Mesenteric fat pad (tissue), 1 donor: ENCODE measurements around the gene TSKS. TPM values are rescaled to one million over a fixed set of nuclear protein-coding genes. Genes with fewer than 3 reads are reported as not detected.

Experiments used
- DNase-seq: peaks from one replicate; pipeline ENCODE4 v3.0.0-alpha.2; 2020; ENCODE audit warnings: low spot score
- total RNA-seq: library from RNA; stranded (reverse); fragmentation: NEBNext Ultra II Directional; extraction: Animal tissue kit (Norgen Biotek cat#: 25700); gene quantifications from one replicate; pipeline ENCODE4 v1.2.1, GENCODE V29; 2021
- donor health status: DM: yes; HTN: yes; CAD: no.

TSKS gene
- total RNA-seq, 1 donor from 2014 or later = 1.0 TPM

- no peak for DNase-seq
These were observed 44.6 kb downstream of the TSKS start for GRCh38 chr19:49718511-49718910.

DNA sequence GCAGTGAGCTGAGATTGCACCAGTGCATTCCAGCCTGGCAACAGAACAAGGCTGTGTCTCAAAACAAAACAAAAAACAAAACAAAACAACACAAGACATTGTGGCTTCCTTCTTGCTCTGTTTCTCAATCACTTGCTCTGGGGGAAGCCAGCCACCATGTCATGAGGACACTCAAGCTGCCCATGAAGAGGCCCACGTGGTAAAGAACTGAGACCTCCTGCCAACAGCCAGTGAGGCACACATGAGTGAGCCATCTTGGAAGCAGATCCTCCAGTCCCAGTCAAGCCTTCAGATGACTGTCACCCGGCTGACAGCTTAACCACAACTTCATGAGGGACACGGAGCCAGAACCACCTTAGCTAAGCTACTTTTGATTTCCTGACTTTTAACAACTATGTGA is 47.0 kb downstream of the TSKS start:
- DNase-seq = no peak

DNA sequence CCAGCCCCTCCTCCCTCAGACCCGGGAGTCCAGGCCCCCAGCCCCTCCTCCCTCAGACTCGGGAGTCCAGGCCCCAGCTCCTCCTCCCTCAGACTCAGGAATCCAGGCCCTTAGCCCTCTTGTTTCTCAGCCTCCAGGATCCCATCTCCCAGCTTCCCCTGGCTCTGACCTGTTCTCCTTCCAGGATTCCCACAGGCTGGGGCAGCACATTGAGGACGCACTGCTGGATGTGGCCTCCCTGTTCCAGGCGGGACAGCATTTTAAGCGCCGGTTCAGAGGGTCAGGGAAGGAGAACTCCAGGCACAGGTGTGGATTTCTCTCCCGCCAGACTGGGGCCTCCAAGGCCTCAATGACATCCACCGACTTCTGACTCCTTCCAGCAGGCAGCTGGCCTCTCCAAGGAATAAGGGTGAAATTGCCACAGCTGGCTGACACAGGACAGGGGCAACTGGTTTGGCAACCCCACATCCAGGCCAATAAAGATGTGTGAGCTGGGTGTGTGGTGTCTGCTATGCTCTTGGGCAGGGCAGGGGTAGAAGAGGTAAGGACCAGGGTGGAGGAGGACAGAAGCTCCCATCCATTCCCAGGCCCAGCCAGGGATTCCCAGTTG is 49.8 kb downstream of the TSKS start:
- no peak for DNase-seq

DNA sequence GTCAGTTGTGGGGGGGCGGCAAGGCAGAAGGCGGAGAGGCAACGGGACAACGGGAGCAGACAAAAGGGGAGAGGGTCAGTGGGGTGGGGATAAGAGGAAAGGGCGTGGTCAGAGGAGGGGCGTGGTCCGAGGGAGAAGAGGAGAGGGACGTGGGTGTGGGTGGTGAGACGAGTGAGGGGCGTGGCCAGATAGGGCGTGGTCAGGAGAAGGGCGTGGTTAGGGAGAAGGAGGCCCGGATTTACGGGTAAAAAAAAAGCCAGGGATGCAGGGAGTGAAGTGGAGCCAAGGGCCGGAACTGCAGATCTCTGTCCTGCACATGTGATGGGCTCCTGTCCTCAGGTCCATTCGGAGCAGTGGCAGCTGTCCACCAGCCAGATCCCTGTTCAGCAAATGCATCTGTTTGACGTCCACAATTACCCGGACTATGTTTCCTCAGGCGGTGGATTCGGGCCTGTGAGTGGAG is 50.7 kb downstream of the TSKS start:
- DNase-seq = no peak

DNA sequence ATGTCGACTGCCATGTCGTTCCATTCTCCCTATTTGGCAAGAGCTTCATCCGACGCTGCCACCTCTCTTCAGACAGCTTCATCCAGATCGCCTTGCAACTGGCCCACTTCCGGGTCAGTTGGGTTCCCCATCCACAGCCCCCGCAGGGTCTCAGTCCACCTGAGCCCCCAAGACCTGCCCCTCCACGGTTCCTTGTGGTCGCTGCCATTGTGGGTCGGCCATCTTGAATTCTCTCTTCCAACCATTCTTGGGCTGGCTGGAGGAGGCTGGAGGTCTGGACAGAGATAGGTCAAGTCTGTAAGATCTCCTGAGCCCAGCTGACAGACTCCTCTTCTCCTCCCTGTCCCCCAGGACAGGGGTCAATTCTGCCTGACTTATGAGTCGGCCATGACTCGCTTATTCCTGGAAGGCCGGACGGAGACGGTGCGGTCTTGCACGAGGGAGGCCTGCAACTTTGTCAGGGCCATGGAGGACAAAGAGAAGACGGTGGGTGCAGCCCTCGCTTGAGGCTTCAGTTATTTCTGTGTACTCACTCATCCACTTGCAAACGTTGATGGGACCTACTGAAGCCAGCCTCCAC is 52.6 kb downstream of the TSKS start:
- DNase-seq = no peak

DNA sequence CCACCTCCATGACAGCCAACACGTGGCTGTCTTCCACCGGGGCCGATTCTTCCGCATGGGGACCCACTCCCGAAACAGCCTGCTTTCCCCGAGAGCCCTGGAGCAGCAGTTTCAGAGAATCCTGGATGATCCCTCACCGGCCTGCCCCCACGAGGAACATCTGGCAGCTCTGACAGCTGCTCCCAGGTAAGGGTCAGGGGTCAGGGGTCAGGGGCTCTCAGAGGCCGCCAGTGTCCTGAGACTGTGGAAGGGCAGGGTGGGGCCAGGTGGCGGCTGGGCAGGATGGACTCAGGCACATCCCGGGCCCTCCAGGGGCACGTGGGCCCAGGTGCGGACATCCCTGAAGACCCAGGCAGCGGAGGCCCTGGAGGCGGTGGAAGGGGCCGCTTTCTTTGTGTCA is 57.2 kb downstream of the TSKS start:
- no peak for DNase-seq

DNA sequence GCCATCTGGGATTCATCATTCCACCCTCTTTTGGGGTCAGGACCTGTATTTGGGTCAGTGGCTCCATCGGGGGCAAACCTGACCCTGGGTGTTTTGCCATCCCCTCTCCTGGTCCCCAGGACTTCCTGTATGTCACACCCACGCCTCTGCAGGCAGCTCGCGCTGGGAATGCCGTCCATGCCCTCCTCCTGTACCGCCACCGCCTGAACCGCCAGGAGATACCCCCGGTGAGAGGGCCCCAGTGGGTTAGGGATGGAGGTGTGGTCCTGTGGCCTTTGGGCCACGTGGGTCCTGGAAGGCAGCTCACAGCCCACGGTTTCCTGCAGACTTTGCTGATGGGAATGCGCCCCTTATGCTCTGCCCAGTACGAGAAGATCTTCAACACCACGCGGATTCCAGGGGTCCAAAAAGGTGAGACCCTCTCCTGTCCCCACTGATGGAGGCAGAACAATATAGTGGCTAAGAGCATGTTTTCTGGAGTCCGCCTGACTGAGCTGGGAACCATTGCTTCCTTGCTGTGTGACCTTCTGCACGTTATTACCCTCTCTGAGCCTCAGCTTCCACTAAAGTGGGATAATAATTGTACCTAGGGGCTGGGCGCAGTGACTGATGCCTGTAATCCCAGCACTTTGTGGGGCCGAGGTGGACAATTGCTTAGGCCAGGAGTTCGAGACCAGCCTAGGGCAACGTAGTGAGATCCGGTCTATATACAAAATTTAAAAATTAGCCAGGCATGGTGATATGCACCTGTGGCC is 58.0 kb downstream of the TSKS start:
- no peak for DNase-seq

DNA sequence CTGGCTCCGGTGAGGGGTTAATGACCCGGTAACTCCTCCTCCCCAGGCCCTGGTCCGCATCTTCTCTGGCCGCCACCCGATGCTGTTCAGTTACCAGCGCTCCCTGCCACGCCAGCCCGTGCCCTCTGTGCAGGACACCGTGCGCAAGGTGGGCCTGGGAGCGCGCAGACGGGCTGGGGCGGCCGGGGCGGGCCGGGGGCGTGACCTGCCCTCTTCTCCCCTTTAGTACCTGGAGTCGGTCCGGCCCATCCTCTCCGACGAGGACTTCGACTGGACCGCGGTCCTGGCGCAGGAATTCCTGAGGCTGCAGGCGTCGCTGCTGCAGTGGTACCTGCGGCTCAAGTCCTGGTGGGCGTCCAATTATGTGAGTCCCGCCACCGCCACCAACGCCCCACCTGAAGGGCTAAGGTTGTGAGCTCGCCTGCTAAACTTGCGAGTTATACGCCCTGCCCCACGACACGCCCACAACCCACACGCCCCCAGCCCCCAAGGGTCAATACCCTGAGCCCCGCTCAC is 61.8 kb downstream of the TSKS start:
- DNase-seq = no peak

- no peak for DNase-seq
These were observed 62.5 kb downstream of the TSKS start for GRCh38 chr19:49700563-49700962.

- DNase-seq = no peak
These were observed 63.7 kb downstream of the TSKS start for GRCh38 chr19:49699364-49699763.

- no peak for DNase-seq
These were observed 66.2 kb downstream of the TSKS start for GRCh38 chr19:49696865-49697264.

GRCh38 chr19:49696115-49696514 is 67.0 kb downstream of the TSKS start:
- DNase-seq = no peak

DNA sequence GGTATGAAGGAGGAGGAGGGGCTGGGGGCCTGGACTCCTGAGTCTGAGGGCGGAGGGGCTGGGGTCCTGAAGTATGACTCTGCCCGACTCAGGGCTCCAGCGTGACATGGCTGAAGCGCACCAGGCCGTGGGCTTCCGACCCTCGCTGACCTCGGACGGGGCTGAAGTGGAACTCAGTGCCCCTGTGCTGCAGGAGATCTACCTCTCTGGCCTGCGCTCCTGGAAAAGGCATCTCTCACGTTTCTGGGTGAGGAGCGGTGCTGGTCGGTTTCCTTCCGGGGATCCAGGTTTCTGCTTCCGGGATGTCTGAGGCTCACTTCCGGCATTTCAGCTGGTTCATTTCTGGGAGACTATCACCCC is 71.0 kb downstream of the TSKS start:
- DNase-seq = no peak

- DNase-seq = no peak
These were observed 71.6 kb downstream of the TSKS start for GRCh38 chr19:49691243-49692146.

DNA sequence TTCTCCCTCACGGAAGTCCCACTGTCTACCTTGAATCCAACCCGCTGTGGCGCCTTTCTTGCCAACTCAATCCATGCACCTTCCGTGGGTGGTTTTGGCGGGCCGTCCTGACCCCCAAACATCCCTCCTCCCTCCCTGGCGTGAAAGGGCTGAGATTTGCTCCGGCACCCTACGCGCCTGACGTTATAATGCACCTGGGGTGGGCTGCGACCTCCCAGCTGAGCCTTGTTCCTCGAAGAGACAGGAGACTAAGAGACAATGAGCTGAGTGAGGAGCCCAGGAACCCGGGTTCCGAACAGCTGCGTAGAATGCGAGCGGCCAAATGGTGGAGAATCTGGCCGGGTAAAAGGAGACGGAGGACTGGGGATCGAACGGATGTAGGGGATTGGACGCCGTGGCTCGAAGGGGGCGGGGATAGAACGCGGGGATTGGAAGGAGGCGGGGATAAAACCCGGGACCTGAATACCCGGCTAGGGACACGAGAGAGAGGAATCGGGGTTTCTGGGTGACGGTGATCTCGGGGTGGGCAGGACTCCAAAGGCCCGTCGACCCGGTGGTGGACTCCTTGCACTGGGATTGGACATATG is 72.4 kb downstream of the TSKS start, which contains the start of gene CPT1C:
Gene CPT1C (plus strand): TSS at position 461 of the 587 bp plus-strand sequence. CDS start 1,137 bp downstream, outside the sequence.
- DNase-seq = no peak

- no peak for DNase-seq
These were observed 72.9 kb downstream of the TSKS start for GRCh38 chr19:49690079-49690655.
